DMS153 (cell line): Measurements from ENCODE around the gene SPINT2.
"Not testable (repeated sequence)": the region's sequence is repeated elsewhere in the genome, so short reads cannot be mapped to it uniquely, and the experiment has no call there.

Experiments
- DNase-seq: peaks from one replicate; lab custom pipeline; 2025; lab: John Stamatoyannopoulos, UW

The SPINT2 gene

GRCh38 chr19:38243279-38243673 is 21.1 kb upstream of the SPINT2 start:
- no peak for DNase-seq

- no peak for DNase-seq
These were observed 18.4 kb upstream of the SPINT2 start for GRCh38 chr19:38245826-38246498.

DNA sequence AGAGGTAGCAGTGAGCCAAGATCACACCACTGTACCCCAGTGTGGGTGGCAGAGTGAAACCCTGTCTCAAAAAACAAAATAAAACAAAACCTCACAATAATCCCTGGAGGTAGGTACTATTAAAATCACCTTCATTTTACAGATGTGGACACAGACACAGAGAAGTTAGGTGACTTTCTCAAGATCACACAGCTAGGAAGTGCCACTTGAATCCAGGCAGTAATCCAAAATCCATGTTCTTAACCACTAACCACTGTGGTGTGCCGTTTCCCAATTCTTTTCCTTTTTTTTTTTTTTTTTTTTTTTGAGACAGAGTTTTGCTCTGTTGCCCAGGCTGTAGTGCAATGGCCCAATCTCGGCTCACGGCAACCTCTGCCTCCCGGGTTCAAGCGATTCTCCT is 17.2 kb upstream of the SPINT2 start:
- no peak for DNase-seq

GRCh38 chr19:38247734-38248268 is 16.6 kb upstream of the SPINT2 start:
- no peak for DNase-seq

- no peak for DNase-seq
These were observed 16.0 kb upstream of the SPINT2 start for GRCh38 chr19:38248421-38248820.

DNA sequence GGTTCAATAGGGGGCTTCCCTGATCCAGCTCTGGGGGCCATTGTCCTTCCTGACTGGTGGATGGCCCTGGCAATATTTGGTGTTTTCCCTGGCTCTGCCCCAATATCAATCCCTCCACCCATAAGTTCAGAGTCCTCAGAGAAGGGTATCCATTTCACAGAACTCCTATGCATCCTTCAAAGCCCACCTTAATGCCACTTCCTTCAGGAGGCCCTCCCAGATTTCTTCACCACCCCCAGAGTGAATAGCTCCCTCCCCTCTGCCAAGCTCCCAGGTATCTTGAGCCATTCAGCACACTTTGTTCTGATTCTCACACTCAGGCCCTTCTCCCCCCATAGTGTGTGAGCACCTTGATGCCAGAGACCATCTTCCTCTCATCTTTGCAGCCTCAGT is 13.9 kb upstream of the SPINT2 start:
- DNase-seq = no peak

GRCh38 chr19:38250821-38251563 is 13.4 kb upstream of the SPINT2 start:
- no peak for DNase-seq

DNA sequence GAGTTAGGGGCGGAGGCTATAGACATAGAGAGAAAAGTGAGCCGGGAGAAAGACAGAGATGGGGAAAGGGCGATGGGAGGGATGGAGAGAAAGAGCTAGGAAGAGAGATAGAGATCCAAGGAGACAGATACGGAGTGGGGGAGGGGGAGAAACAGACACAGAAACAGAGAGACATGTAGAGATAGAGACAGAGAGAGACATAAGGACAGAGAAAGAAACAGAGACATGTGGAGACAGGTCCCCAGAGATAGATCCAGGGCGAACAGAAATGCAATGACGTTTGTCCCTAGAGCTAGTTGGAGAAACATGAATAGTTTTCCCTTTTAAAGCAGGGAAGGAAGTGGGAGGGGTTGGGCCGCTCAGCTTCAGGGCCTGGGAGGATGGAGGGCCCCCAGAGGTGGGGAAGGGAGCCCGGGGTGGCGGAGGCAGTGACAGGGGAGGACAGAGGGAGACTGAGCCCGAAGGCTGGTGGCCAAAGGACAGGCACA is 12.8 kb upstream of the SPINT2 start:
- DNase-seq = no peak

GRCh38 chr19:38252385-38252784 is 12.0 kb upstream of the SPINT2 start:
- no peak for DNase-seq

DNA sequence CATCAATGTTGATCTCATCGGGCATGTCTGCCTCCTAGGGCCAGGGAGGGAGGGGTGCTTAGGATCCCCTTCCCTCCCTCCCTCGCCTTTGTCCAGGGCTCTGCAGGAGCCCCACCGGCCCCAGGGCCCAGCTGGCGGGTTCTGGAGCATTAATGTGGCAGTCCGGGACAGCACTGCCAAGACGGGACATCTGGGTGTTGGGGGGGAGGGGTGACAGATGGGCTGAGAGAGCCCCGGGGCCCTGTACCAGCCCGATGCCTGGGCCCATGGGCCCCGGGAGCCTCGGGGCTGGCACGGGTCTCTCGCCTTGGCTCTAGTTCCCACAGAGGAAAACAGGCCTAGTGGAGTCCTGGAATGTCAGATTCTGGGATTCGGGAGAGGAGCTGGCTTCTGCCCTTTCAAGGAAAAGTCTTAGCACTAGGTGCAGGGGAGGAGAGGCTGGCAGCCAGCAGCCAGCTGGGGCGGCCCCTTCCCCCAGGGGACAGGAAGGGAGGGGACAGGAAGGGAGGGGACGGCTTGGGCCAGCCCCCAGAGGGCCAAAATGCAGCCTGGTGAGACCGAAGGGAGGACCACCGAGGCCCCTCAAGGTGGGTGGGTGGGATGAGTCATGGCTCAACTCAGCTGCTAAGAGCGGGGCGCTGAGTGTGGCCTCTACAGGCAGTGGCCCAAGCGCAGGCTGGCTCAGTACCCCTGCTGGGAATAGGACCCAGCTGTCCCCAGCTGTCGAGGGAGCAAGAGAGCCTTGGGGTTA is 11.3 kb upstream of the SPINT2 start:
- no peak for DNase-seq

GRCh38 chr19:38253788-38254187 is 10.6 kb upstream of the SPINT2 start:
- DNase-seq = no peak

DNA sequence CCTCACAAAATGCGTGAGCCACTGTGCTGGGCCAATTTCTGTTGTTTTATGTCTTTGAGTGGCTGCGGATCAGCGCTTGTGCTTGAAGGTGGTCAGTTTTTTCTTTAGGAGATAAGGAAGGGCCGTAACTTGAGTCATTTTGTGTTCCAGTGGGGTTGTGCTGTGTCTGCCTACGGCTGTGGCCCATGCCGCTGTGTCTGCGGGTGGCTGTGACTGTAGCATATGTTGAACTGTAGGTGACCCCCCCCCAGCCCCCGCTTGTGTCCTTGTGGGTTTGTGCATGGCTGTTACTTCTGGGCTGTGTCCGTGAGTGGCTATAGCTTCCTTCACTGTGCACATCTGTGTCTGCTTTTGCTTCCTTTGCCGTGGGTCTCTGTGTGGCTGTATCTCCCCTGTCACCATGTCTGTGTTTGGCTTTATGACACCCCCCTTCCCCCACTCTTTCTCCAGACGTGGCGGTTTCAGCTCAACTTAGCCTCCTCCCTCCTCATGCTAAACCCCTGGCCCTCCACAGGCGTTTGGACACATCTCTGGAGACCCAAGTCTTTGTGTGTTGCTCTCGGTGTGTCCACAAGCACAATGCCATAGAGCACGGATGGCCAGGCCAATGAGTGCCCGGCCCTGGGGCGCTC is 8.9 kb upstream of the SPINT2 start:
- no peak for DNase-seq

- DNase-seq = not testable (repeated sequence)
These were observed 2.4 kb upstream of the SPINT2 start for GRCh38 chr19:38261942-38262341.

DNA sequence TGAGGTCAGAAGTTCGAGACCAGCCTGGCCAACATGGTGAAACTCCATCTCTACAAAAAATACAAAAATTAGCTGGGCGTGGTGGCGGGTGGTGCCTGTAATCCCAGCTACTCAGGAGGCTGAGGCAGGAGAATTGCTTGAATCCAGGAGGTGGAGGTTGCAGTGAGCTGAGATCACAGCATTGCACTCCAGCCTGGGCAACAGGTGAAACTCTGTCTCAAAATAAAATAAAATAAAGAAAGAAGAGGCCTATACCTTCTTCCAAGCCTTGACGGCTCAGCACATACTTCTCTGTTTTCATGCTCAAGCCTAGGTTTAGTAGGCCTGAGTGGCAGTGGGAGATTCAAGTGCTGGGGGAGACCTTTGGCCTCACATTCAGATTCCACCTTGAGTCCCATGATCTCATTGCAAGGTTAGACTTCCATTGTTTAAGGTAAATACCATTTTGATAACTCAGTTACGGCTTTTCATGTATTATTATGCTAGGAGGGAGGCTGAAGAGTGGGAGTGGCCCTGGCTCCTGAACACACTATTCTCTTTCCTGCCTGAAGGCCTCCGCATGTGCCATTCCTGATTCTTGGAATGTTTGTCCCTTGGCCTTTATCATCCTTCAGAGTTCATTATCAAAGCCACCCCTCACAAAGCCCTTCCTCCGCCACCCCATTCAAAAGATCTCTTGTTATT is 1.6 kb upstream of the SPINT2 start:
- no peak for DNase-seq

GRCh38 chr19:38263689-38264485 is 486 bp upstream of the SPINT2 start:
- peak; percentile 93 for DNase-seq

GRCh38 chr19:38265213-38265861 is 964 bp downstream of the SPINT2 start:
- no peak for DNase-seq

GRCh38 chr19:38265921-38266429 is 1.6 kb downstream of the SPINT2 start:
- no peak for DNase-seq

DNA sequence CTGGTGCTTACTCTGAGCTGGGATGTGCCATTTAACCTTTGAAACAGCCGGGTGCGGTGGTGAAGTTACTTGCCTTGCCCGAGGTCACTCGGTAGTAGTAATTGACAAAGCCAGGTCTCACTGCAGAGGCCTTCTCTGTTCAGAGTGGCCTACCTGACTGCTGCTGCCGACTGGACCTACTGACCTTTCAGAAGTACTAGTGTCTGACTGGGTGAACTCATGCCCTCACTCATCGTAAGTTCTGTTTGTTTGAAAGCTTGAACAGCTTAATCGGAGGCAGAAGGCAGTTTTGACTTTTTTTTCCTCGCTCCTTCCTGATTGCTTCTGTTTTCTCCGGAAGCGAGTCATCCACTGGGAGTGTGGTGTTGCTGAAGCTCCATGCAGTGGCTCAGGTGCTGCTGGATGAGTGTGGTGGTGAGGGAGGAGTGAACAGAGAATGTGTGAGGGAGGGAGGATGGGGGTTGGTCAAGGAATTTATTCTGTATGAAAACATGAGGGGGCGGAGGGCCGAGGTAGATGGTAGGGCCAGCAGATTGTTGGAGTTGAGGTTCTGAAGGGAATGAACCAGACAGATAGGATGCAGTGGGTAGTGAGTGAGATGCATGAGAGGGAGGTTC is 2.7 kb downstream of the SPINT2 start:
- DNase-seq = no peak

GRCh38 chr19:38267761-38268483 is 3.5 kb downstream of the SPINT2 start:
- no peak for DNase-seq
